ENCODE data around the gene REXO4. TPM values are rescaled to one million over a fixed set of nuclear protein-coding genes. Genes with fewer than 3 reads are reported as not detected.

REXO4 gene
- total RNA-seq, 4 donors from 2014 or later = 15.6 to 37.1 (median 19.4) TPM

DNA sequence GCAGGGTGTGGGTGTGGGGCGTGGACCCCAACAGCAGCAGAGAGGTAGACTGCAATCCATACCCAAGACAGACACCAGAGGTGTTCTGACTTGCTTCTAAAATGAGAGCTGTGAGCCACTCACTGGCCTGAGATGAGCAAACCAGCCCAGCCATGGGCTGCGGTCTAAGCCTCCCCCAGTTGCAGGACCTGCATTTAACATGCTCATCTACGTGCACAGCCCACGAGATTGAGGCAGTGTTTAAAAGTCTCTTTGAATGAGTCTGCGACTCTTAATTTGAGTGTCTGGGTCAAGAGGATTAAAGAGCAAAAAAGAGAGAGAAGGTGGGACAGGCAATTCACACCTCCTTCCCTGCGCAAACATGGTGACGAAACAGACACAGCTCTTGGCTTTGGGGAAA, 47.9 kb downstream of the REXO4 start:
- H3K36me3 ChIP-seq = peaks cover 0 to 53% (median 0%) of the 10 kb centered on the region in 3 donors
- no peak for TF ChIP-seq POLR2A (IDR thresholded peaks at IDR 0.05)
- TF ChIP-seq, protein P1, sequence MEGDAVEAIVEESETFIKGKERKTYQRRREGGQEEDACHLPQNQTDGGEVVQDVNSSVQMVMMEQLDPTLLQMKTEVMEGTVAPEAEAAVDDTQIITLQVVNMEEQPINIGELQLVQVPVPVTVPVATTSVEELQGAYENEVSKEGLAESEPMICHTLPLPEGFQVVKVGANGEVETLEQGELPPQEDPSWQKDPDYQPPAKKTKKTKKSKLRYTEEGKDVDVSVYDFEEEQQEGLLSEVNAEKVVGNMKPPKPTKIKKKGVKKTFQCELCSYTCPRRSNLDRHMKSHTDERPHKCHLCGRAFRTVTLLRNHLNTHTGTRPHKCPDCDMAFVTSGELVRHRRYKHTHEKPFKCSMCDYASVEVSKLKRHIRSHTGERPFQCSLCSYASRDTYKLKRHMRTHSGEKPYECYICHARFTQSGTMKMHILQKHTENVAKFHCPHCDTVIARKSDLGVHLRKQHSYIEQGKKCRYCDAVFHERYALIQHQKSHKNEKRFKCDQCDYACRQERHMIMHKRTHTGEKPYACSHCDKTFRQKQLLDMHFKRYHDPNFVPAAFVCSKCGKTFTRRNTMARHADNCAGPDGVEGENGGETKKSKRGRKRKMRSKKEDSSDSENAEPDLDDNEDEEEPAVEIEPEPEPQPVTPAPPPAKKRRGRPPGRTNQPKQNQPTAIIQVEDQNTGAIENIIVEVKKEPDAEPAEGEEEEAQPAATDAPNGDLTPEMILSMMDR (IDR thresholded peaks at IDR 0.05) = no peak
- peaks cover 14 to 82% (median 30%) of the 10 kb centered on the region in 4 donors for H3K4me1 ChIP-seq
- peak overlapping the region; percentile 71 to 85 (median 76) for H3K27ac ChIP-seq
- no peaks in the 10 kb centered on the region for H3K27me3 ChIP-seq
- H3K4me3 ChIP-seq = peak overlapping the region in 1 of 4 donors; percentile 20
- H3K9me3 ChIP-seq = no peaks in the 10 kb centered on the region
- DNase-seq = no peak

- Histone ChIP-seq H3K27ac (peak overlapping the region; percentile 13 to 85 (median 76)), H3K9me3 (no peaks in the 10 kb centered on the region), H3K27me3 (no peaks in the 10 kb centered on the region), H3K4me3 (peak overlapping the region in 1 of 4 donors; percentile 20), H3K36me3 (peaks cover 0 to 58% (median 0%) of the 10 kb centered on the region in 3 donors), H3K4me1 (peaks cover 14 to 77% (median 28%) of the 10 kb centered on the region in 4 donors)
- no peak for DNase-seq
- TF ChIP-seq, protein P1 (IDR thresholded peaks at IDR 0.05) = no peak
These were observed 48.4 kb downstream of the REXO4 start for GRCh38 chr9:133369422-133369821.

DNA sequence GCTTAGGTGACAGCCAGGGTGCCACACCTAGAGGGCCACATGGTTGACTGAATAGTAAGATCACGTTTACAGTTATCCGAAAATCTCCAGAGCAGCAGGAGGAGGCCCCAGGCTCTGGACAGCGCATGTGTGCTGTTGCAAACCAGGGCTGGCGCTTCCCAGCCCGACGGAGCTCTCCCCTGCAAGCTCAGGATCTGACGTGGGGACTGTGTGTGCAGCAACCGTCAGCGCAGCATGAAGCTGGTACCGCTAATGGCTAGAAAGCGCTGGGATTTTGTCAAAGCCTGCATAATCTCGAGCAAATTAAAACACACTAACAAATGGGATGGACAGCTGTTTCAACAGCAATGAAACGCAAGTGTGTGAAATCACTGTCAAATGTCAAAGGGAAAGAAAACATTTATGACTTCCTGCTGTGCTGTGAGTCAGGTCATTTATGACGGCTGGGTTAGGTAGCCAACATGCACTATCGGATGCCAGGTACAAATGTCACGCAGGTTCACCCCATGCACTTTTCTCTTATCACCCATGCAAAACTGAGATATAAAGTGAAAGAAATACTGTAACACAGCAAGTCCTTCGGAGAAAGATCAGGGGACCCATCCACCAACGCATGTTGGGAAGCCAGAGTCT, 49.4 kb downstream of the REXO4 start:
- H3K9me3 ChIP-seq = no peaks in the 10 kb centered on the region
- H3K27me3 ChIP-seq = no peaks in the 10 kb centered on the region
- peak in 1 of 3 donors; percentile 78 for DNase-seq
- TF ChIP-seq, protein P1 (IDR thresholded peaks at IDR 0.05) = no peak
- TF ChIP-seq POLR2A (IDR thresholded peaks at IDR 0.05) = peak in 1 of 2 donors; percentile 13
- H3K27ac ChIP-seq = peak overlapping the region; percentile 13 to 85 (median 76)
- H3K4me3 ChIP-seq = peak overlapping the region in 2 of 4 donors; percentile 22 to 32
- peaks cover 0 to 67% (median 0%) of the 10 kb centered on the region in 3 donors for H3K36me3 ChIP-seq
- H3K4me1 ChIP-seq = peaks cover 14 to 68% (median 25%) of the 10 kb centered on the region in 4 donors

DNA sequence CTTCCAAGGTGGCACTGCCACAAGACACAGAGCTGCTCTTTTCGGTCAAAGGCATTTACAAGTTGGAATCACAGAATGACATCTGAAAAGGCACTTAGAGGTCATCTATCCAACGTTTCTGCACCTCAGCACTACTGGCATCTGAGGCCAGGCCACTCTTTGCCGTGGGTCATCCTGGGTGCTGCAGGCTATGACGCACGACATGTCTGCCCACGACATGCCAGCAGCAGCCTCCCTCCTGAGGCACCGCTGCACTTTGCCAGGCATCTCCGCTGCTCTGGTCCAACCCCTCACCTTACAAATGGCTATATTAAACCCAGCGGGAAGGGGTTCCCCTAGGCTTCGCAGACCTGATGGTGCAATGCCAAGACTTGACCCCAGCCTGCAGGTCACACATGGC, 50.0 kb downstream of the REXO4 start:
- Histone ChIP-seq H3K27ac (peak overlapping the region in 3 of 4 donors; percentile 65 to 85 (median 71)), H3K27me3 (no peaks in the 10 kb centered on the region), H3K9me3 (no peaks in the 10 kb centered on the region), H3K4me3 (peak overlapping the region in 2 of 4 donors; percentile 22 to 32), H3K4me1 (peaks cover 14 to 63% (median 22%) of the 10 kb centered on the region in 4 donors), H3K36me3 (peaks cover 0 to 67% (median 0%) of the 10 kb centered on the region in 3 donors)
- no peak for DNase-seq
- TF ChIP-seq, protein P1 (IDR thresholded peaks at IDR 0.05) = no peak
- TF ChIP-seq POLR2A (IDR thresholded peaks at IDR 0.05) = no peak

DNA sequence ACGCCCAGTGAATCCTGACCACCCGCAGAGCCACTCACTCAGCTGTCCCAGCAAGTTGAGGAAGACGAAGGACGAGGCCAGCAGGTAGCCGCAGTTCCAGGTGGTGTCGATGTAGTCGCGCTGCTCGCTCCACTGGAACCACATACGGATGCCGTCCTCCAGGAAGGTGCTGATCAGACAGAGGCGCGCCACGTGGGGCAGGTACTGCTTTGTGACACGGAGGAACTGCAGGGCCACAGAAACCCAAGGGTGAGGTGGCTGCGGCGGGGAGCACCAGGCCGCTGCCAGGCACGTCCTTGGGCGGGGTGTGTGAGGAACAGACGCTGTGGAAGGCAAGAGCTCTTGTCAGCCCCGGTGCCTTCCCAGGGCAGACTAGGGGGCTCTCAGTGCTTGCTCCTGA, 50.6 kb downstream of the REXO4 start:
- Histone ChIP-seq H3K27me3 (no peaks in the 10 kb centered on the region), H3K27ac (peak overlapping the region in 2 of 4 donors; percentile 65 to 85), H3K4me1 (peaks cover 12 to 57% (median 20%) of the 10 kb centered on the region in 4 donors), H3K36me3 (peaks cover 0 to 67% (median 0%) of the 10 kb centered on the region in 3 donors), H3K4me3 (no peak overlapping the region), H3K9me3 (no peaks in the 10 kb centered on the region)
- DNase-seq = no peak
- TF ChIP-seq POLR2A (IDR thresholded peaks at IDR 0.05) = no peak
- TF ChIP-seq, protein P1 (IDR thresholded peaks at IDR 0.05) = no peak
